K562 (cell line): ENCODE measurements around the gene PPM1M.

Experiments
- ZNF282 ChIP-seq: sonication (generic); formaldehyde crosslinking; IDR thresholded peaks from 2 replicates; pipeline ENCODE4 v1.8.1; 2023; ENCODE audit warnings: missing genetic modification reagents
- TF ChIP-seq, protein P1 (sequence below), 2 experiments: fragments of 450-650 bp; formaldehyde crosslinking in 1 of 2; IDR thresholded peaks; 2 replicates each; pipeline versions ENCODE4 v1.4.0 to v1.6.1; 2014 to 2020; ENCODE audit warnings: mild to moderate bottlenecking in 2 of 2, borderline replicate concordance in 1 of 2, low read depth in 1 of 2
- TF ChIP-seq, protein P2 (sequence below): fragments of 250-450 bp; sonication (Bioruptor Pico); IDR thresholded peaks from 2 replicates; pipeline ENCODE4 v1.5.0; 2021

DNA sequence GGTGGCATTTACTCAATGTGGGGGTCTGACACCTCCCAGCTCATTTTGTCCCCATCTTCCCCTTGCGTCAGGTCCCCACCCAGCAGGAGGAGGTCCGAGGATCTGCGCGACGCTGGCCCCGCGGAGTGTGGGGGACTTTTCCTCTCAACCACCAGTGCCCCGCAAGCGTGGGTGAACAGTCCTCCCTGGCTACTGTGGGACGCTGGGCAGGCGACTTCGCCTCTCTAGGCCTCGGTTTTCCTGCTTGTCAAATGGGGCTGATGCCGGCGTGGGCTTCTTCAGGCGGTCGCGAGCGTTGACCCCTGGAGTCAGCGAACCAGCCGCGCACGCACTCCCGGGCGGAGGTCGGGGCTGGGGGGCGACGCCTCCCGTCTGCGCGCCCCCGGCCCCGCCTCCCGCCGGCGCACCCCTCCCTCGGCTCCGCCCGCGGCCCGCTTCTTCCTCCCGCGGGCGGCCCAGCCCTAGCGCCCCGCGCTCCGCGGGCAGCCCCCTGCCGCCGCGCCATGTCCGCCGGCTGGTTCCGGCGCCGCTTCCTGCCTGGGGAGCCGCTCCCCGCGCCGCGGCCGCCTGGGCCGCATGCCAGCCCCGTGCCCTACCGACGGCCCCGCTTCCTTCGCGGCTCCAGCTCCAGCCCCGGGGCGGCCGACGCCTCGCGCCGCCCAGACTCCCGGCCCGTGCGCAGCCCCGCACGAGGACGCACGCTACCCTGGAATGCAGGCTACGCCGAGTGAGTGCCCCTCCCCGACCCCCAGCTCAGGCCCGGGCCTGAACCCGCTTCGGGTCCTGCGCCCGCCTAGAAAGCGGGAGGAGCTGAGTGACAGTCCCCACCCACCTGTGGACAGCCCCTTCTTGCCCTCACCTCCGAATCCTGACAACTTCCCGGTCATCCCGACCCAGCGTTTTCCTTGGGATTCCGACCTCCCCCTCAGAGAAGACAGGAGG, at the start of gene PPM1M:
- TF ChIP-seq, protein P1, sequence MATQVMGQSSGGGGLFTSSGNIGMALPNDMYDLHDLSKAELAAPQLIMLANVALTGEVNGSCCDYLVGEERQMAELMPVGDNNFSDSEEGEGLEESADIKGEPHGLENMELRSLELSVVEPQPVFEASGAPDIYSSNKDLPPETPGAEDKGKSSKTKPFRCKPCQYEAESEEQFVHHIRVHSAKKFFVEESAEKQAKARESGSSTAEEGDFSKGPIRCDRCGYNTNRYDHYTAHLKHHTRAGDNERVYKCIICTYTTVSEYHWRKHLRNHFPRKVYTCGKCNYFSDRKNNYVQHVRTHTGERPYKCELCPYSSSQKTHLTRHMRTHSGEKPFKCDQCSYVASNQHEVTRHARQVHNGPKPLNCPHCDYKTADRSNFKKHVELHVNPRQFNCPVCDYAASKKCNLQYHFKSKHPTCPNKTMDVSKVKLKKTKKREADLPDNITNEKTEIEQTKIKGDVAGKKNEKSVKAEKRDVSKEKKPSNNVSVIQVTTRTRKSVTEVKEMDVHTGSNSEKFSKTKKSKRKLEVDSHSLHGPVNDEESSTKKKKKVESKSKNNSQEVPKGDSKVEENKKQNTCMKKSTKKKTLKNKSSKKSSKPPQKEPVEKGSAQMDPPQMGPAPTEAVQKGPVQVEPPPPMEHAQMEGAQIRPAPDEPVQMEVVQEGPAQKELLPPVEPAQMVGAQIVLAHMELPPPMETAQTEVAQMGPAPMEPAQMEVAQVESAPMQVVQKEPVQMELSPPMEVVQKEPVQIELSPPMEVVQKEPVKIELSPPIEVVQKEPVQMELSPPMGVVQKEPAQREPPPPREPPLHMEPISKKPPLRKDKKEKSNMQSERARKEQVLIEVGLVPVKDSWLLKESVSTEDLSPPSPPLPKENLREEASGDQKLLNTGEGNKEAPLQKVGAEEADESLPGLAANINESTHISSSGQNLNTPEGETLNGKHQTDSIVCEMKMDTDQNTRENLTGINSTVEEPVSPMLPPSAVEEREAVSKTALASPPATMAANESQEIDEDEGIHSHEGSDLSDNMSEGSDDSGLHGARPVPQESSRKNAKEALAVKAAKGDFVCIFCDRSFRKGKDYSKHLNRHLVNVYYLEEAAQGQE (IDR thresholded peaks at IDR 0.05; ENCODE audit: borderline replicate concordance) = no peak
- TF ChIP-seq, protein P1 (CRISPR knock-in tag; IDR thresholded peaks at IDR 0.05; ENCODE audit: low read depth) = no peak
- TF ChIP-seq, protein P2, sequence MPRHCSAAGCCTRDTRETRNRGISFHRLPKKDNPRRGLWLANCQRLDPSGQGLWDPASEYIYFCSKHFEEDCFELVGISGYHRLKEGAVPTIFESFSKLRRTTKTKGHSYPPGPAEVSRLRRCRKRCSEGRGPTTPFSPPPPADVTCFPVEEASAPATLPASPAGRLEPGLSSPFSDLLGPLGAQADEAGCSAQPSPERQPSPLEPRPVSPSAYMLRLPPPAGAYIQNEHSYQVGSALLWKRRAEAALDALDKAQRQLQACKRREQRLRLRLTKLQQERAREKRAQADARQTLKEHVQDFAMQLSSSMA (CRISPR knock-in tag) = no peak
- no peak for TF ChIP-seq ZNF282 (CRISPR knock-in tag)
